IMR-90 (cell line): ENCODE results near the gene DENND10. TPM values are rescaled to one million over a fixed set of nuclear protein-coding genes. Genes with fewer than 3 reads are reported as not detected.

Experiments used
- ATAC-seq: fragments of 200-7000 bp; cut with Tn5 transposase; 2 replicates; pipeline ENCODE4 v1.9.1; 2020; ENCODE audit warnings: low read depth, mild to moderate bottlenecking, moderate library complexity
- BruUV-seq: library from RNA; stranded (reverse); fragments of 400-500 nt; replicated peaks from 2 replicates; lab custom pipeline; 2021; lab: Mats Ljungman, UMichigan
- CTCF ChIA-PET: fragments of 300-600 bp; formaldehyde crosslinking; extraction: SDS; loops from one replicate; lab custom pipeline; 2021; ENCODE audit warnings: antibody characterized with exemption; lab: Yijun Ruan, JAX
- POLR2A ChIA-PET: fragments of 300-600 bp; sonication (Branson Sonifier 250); formaldehyde crosslinking; loops from one replicate; lab custom pipeline; 2022; ENCODE audit warnings: antibody characterized with exemption; ENCODE audit not compliant: unreplicated experiment; lab: Charles Lee
- DNase-seq: peaks from one replicate; pipeline ENCODE4 v3.0.0; 2013
- H2AFZ ChIP-seq: replicated peaks from 2 replicates; pipeline ENCODE3; 2013; ENCODE audit warnings: low read length, mild to moderate bottlenecking; ENCODE audit not compliant: poor library complexity
- H2AK5ac ChIP-seq: 2 replicates; pipeline ENCODE4 v1.6.1; 2013; ENCODE audit warnings: low read depth, low read length, inconsistent platforms
- H2AK9ac ChIP-seq: replicated peaks from 2 replicates; pipeline ENCODE3; 2013; ENCODE audit warnings: mild to moderate bottlenecking, low read depth, low read length, moderate library complexity; ENCODE audit not compliant: poor library complexity
- H2BK120ac ChIP-seq: 2 replicates; pipeline ENCODE4 v1.6.1; 2013; ENCODE audit warnings: low read depth, low read length, inconsistent platforms
- H2BK15ac ChIP-seq: 3 replicates; pipeline ENCODE4 v1.6.1; 2013; ENCODE audit warnings: low read depth, low read length, inconsistent platforms
- H2BK20ac ChIP-seq: 2 replicates; pipeline ENCODE4 v1.6.1; 2013; ENCODE audit warnings: low read depth, mild to moderate bottlenecking, inconsistent platforms, low read length, moderate library complexity
- H2BK5ac ChIP-seq: 2 replicates; pipeline ENCODE4 v1.6.1; 2013; ENCODE audit warnings: mild to moderate bottlenecking, low read depth, low read length, inconsistent platforms; ENCODE audit not compliant: poor library complexity, severe bottlenecking
- H3K14ac ChIP-seq: replicated peaks from 2 replicates; pipeline ENCODE4 v1.6.1; 2013; ENCODE audit warnings: low read depth, low read length, inconsistent platforms
- H3K18ac ChIP-seq: 2 replicates; pipeline ENCODE4 v1.6.1; 2013; ENCODE audit warnings: low read depth, low read length, control low read depth
- H3K23ac ChIP-seq: 2 replicates; pipeline ENCODE4 v1.6.1; 2013; ENCODE audit warnings: low read depth, low read length, inconsistent platforms
- H3K27ac ChIP-seq: 2 replicates; pipeline ENCODE4 v1.5.1; 2013; ENCODE audit warnings: mild to moderate bottlenecking, control low read depth, low read length; ENCODE audit not compliant: insufficient read depth
- H3K27me3 ChIP-seq: 2 replicates; pipeline ENCODE4 v1.6.1; 2013; ENCODE audit warnings: low read length; ENCODE audit not compliant: control insufficient read depth, insufficient read depth
- H3K36me3 ChIP-seq: 2 replicates; pipeline ENCODE4 v1.6.1; 2013; ENCODE audit warnings: low read length, mixed read lengths; ENCODE audit not compliant: control insufficient read depth, insufficient read depth
- H3K4ac ChIP-seq: 2 replicates; pipeline ENCODE4 v1.6.1; 2013; ENCODE audit warnings: low read depth, low read length, inconsistent platforms
- H3K4me1 ChIP-seq: 2 replicates; pipeline ENCODE4 v1.6.1; 2013; ENCODE audit warnings: low read length, mixed read lengths; ENCODE audit not compliant: control insufficient read depth, insufficient read depth
- H3K4me2 ChIP-seq: 2 replicates; pipeline ENCODE4 v1.6.1; 2013; ENCODE audit warnings: low read depth, mild to moderate bottlenecking, control low read depth, low read length, moderate library complexity
- H3K4me3 ChIP-seq: 2 replicates; pipeline ENCODE4 v1.5.1; 2013; ENCODE audit warnings: low read depth, mild to moderate bottlenecking, control low read depth, low read length, moderate library complexity; ENCODE audit not compliant: insufficient read depth
- H3K56ac ChIP-seq: 2 replicates; pipeline ENCODE4 v1.6.1; 2013; ENCODE audit warnings: low read length, inconsistent platforms; ENCODE audit not compliant: insufficient read depth; ENCODE audit errors: extremely low read depth
- H3K79me1 ChIP-seq, 2 experiments: 2 replicates each; pipeline ENCODE4 v1.6.1; 2013; ENCODE audit warnings: low read length in 2 of 2, inconsistent platforms in 1 of 2, low read depth in 1 of 2
- H3K9ac ChIP-seq: 2 replicates; pipeline ENCODE4 v1.6.1; 2013; ENCODE audit warnings: low read depth, low read length, control low read depth
- H3K9me1 ChIP-seq: 2 replicates; pipeline ENCODE4 v1.6.1; 2013; ENCODE audit warnings: low read length, inconsistent platforms; ENCODE audit not compliant: insufficient read depth
- H3K9me3 ChIP-seq: 2 replicates; pipeline ENCODE4 v1.6.1; 2013; ENCODE audit warnings: low read length; ENCODE audit not compliant: control insufficient read depth, insufficient read depth
- H4K20me1 ChIP-seq: 2 replicates; pipeline ENCODE4 v1.6.1; 2013; ENCODE audit warnings: low read length, inconsistent platforms; ENCODE audit not compliant: insufficient read depth
- H4K5ac ChIP-seq: 2 replicates; pipeline ENCODE4 v1.6.1; 2013; ENCODE audit warnings: mild to moderate bottlenecking, low read depth, low read length, control low read depth
- H4K8ac ChIP-seq, 2 experiments: 2 replicates each; pipeline ENCODE4 v1.6.1; 2013; ENCODE audit warnings: low read depth in 2 of 2, low read length in 2 of 2, control low read depth in 1 of 2, inconsistent platforms in 1 of 2
- H4K91ac ChIP-seq: 2 replicates; pipeline ENCODE4 v1.6.1; 2013; ENCODE audit warnings: low read depth, low read length, inconsistent platforms; ENCODE audit not compliant: insufficient read depth
- BHLHE40 ChIP-seq: fragments of 150-350 bp; IDR thresholded peaks from 2 replicates; pipeline ENCODE4 v1.6.1; 2016; ENCODE audit warnings: mild to moderate bottlenecking, low read depth, low read length
- CEBPB ChIP-seq: IDR thresholded peaks from 2 replicates; pipeline ENCODE4 v1.6.1; 2012; ENCODE audit warnings: low read depth, low read length, improper control_type of control experiment
- CHD1 ChIP-seq: IDR thresholded peaks from 2 replicates; pipeline ENCODE4 v1.6.1; 2012; ENCODE audit warnings: low read depth, low read length, improper control_type of control experiment
- CTCF ChIP-seq: conservative IDR thresholded peaks from 2 replicates; pipeline ENCODE4 v1.5.1; 2012; ENCODE audit warnings: mild to moderate bottlenecking, low read depth, low read length, improper control_type of control experiment
- ELK1 ChIP-seq: fragments of 150-350 bp; IDR thresholded peaks from 2 replicates; pipeline ENCODE4 v1.6.1; 2016; ENCODE audit warnings: low read depth, mild to moderate bottlenecking, low read length, moderate library complexity, borderline replicate concordance
- FOS ChIP-seq: fragments of 150-350 bp; IDR thresholded peaks from 2 replicates; pipeline ENCODE4 v1.6.1; 2016; ENCODE audit warnings: low read depth, low read length
- MAFK ChIP-seq: IDR thresholded peaks from 2 replicates; pipeline ENCODE4 v1.6.1; 2012; ENCODE audit warnings: low read depth, low read length, improper control_type of control experiment
- MAZ ChIP-seq: IDR thresholded peaks from 2 replicates; pipeline ENCODE4 v1.6.1; 2012; ENCODE audit warnings: low read depth, mild to moderate bottlenecking, low read length, improper control_type of control experiment, moderate library complexity, borderline replicate concordance
- POLR2A ChIP-seq: IDR thresholded peaks from 2 replicates; pipeline ENCODE4 v1.6.1; 2012; ENCODE audit warnings: mild to moderate bottlenecking, low read depth, low read length
- RAD21 ChIP-seq: IDR thresholded peaks from 2 replicates; pipeline ENCODE4 v1.6.1; 2012; ENCODE audit warnings: low read length, improper control_type of control experiment
- RCOR1 ChIP-seq: IDR thresholded peaks from 2 replicates; pipeline ENCODE4 v1.6.1; 2012; ENCODE audit warnings: mild to moderate bottlenecking, low read length, improper control_type of control experiment; ENCODE audit not compliant: insufficient replicate concordance
- WGBS, 2 experiments: methylation state at CpG; one replicate each; pipeline versions ENCODE4 v1.1.5 to v1.1.7; 2013; ENCODE audit warnings: missing lambda C conversion rate in 2 of 2; ENCODE audit not compliant: insufficient read length in 1 of 2; ENCODE audit errors: extremely low coverage in 2 of 2; 5-methylcytosine and 5-hydroxymethylcytosine counted together
- dilution Hi-C: fragments of 300-500 bp; cut with HindIII; formaldehyde crosslinking; loops from one replicate; pipeline ENCODE4 v1.14.3; 2018; ENCODE audit warnings: low sequenced_read_pairs; ENCODE audit not compliant: unreplicated experiment
- in situ Hi-C: fragments of 300-500 bp; cut with MboI; formaldehyde crosslinking; loops from 3 replicates; pipeline ENCODE4 v1.14.3; 2019; ENCODE audit warnings: low sequenced_read_pairs, inconsistent platforms, mixed read lengths
- intact Hi-C: fragments of 100-400 bp; cut with micrococcal nuclease; formaldehyde crosslinking; loops from 2 replicates; pipeline ENCODE4 v1.10.0; 2022
- polyA plus RNA-seq, 3 experiments: library from polyadenylated mRNA; depleted of rRNA; stranded (reverse); fragments of >200 nt; gene quantifications; 2 replicates each; pipeline ENCODE4 v1.2.3, GENCODE V29; 2012; ENCODE audit warnings: low replicate concordance in 1 of 3
- total RNA-seq: library from RNA; depleted of rRNA; stranded (reverse); fragments of >200 nt; gene quantifications from 2 replicates; pipeline ENCODE4 v1.2.3, GENCODE V29; 2012

Gene DENND10
- total and polyA plus RNA-seq, 2 of the 4 experiments (the other 2 are of a cell fraction) = 50.9 to 81.4 TPM

GRCh38 chr10:119161680-119162451 lies 58.0 kb downstream of the DENND10 start:
- 0 out of 2 replicates have a peak, but pooled peaks cover 5% of the 10 kb centered on the region for H3K9me1 ChIP-seq
- no peak overlapping the region for H2BK20ac ChIP-seq
- H3K4me2 ChIP-seq = no peak overlapping the region
- no peak overlapping the region for H4K8ac ChIP-seq
- H4K5ac ChIP-seq = no peak overlapping the region
- H3K56ac ChIP-seq = no peak overlapping the region
- dilution Hi-C loops (no loop called here), intact Hi-C loops (no loop called here), in situ Hi-C loops (no loop called here)
- H3K27ac ChIP-seq = no peak overlapping the region
- H2AFZ ChIP-seq = no peak overlapping the region
- no peak overlapping the region for H3K4me3 ChIP-seq
- H4K91ac ChIP-seq = no peak overlapping the region
- TF ChIP-seq FOS = peak; percentile 41; the same call in 1 of the 2 replicates
- TF ChIP-seq POLR2A = no peak
- no peak for TF ChIP-seq MAZ
- TF ChIP-seq RAD21 = no peak
- TF ChIP-seq BHLHE40 = no peak
- TF ChIP-seq CHD1 = no peak
- 0 out of 2 replicates have a peak, but pooled peaks have one; percentile 28 for TF ChIP-seq CTCF
- no peak for TF ChIP-seq MAFK
- TF ChIP-seq ELK1 = no peak
- no peak for TF ChIP-seq RCOR1
- TF ChIP-seq CEBPB = peak; percentile 81
- no peak overlapping the region for H2AK5ac ChIP-seq
- no peak overlapping the region for H2BK5ac ChIP-seq
- no peak overlapping the region for H2BK15ac ChIP-seq
- peak overlapping the region; percentile 29 for H2AK9ac ChIP-seq
- H4K20me1 ChIP-seq = no peaks in the 10 kb centered on the region
- BruUV-seq = no TSS peak
- no peak overlapping the region for H3K4ac ChIP-seq
- peaks cover 6% of the 10 kb centered on the region for H3K36me3 ChIP-seq
- ATAC-seq (peak; percentile 43), DNase-seq (peak; percentile 76)
- no peak overlapping the region for H2BK120ac ChIP-seq
- no peaks in the 10 kb centered on the region for H3K9me3 ChIP-seq
- no peak overlapping the region for H3K18ac ChIP-seq
- POLR2A ChIA-PET = no interaction called here
- CTCF ChIA-PET = interaction anchor here (0.6 kb wide), 1 partner anchor 91 kb away, joined by 3 read pairs; no protein-coding TSS in a partner anchor
- no peak overlapping the region; the same call in 1 of the 2 replicates for H3K14ac ChIP-seq
- peaks cover 0 to 18% of the 10 kb centered on the region in 2 experiments; a peak in 3 of 4 replicates for H3K79me1 ChIP-seq
- peaks cover 7% of the 10 kb centered on the region for H3K4me1 ChIP-seq
- H3K9ac ChIP-seq = no peak overlapping the region
- 0 out of 2 replicates have a peak overlapping the region, but pooled peaks have one; percentile 23 for H3K23ac ChIP-seq
- WGBS, 2 experiments = 56% methylated on average over 6 of the region's 11 CpGs; no CpG with 5 or more reads in 1 of the 2 experiments
- no peaks in the 10 kb centered on the region for H3K27me3 ChIP-seq
